Mesodermal cell (in vitro differentiated cells): ENCODE data around the gene TRAK1.

Source experiments
- H3K27ac ChIP-seq: 2 replicates; pipeline ENCODE4 v1.7.0; 2013; ENCODE audit warnings: mild to moderate bottlenecking, low read depth, low read length, moderate library complexity; ENCODE audit not compliant: severe bottlenecking
- H3K36me3 ChIP-seq: 2 replicates; pipeline ENCODE4 v1.7.1; 2013; ENCODE audit warnings: mild to moderate bottlenecking, low read length, moderate library complexity; ENCODE audit not compliant: control insufficient read depth, insufficient read depth
- H3K4me1 ChIP-seq: one replicate; pipeline ENCODE4 v1.7.1; 2013; ENCODE audit warnings: mild to moderate bottlenecking, low read length; ENCODE audit not compliant: insufficient read depth, control insufficient read depth, poor library complexity, severe bottlenecking
- H3K4me3 ChIP-seq: 2 replicates; pipeline ENCODE4 v1.7.0; 2013; ENCODE audit warnings: low read length, control low read depth, mild to moderate bottlenecking; ENCODE audit not compliant: insufficient read depth, poor library complexity, severe bottlenecking; ENCODE audit errors: extremely low read depth
- H3K9me3 ChIP-seq: 2 replicates; pipeline ENCODE4 v1.7.1; 2013; ENCODE audit warnings: mild to moderate bottlenecking, low read length, moderate library complexity; ENCODE audit not compliant: control insufficient read depth
- WGBS, 2 experiments: methylation state at CpG; one replicate each; pipeline ENCODE4 v1.1.5; 2013; ENCODE audit warnings: missing lambda C conversion rate in 2 of 2; ENCODE audit not compliant: insufficient coverage in 2 of 2; 5-methylcytosine and 5-hydroxymethylcytosine counted together

Gene TRAK1

GRCh38 chr3:42128526-42128925, 37.4 kb downstream of the TRAK1 start:
- H3K9me3 ChIP-seq, result no peaks in the 10 kb centered on the region
- H3K36me3 ChIP-seq, result peaks cover 14% of the 10 kb centered on the region
- H3K4me1 ChIP-seq, result peaks cover 7% of the 10 kb centered on the region
- no peak overlapping the region for H3K27ac ChIP-seq
- no peak overlapping the region for H3K4me3 ChIP-seq
- no CpG with 5 or more reads among the region's 1 CpG for WGBS, 2 experiments

- H3K4me1 ChIP-seq, result peaks cover 7% of the 10 kb centered on the region
- WGBS, 2 experiments, result 90 to 92% methylated on average over 15 to 17 of the region's 18 CpGs
- H3K27ac ChIP-seq, result no peak overlapping the region
- no peak overlapping the region for H3K4me3 ChIP-seq
- no peaks in the 10 kb centered on the region for H3K9me3 ChIP-seq
- peaks cover 14% of the 10 kb centered on the region for H3K36me3 ChIP-seq
These were observed 38.1 kb downstream of the TRAK1 start for GRCh38 chr3:42129014-42129953.

- Histone ChIP-seq H3K4me1 (peaks cover 7% of the 10 kb centered on the region), H3K9me3 (no peaks in the 10 kb centered on the region), H3K36me3 (peaks cover 14% of the 10 kb centered on the region), H3K4me3 (no peak overlapping the region), H3K27ac (no peak overlapping the region)
- WGBS, 2 experiments, result 63 to 80% methylated on average over 1 of the region's 1 CpG
These were observed 38.8 kb downstream of the TRAK1 start for GRCh38 chr3:42130007-42130328.

GRCh38 chr3:42130329-42131070, 39.3 kb downstream of the TRAK1 start:
- no peak overlapping the region for H3K4me3 ChIP-seq
- no peaks in the 10 kb centered on the region for H3K9me3 ChIP-seq
- 88 to 90% methylated on average over 4 of the region's 8 CpGs for WGBS, 2 experiments
- no peak overlapping the region for H3K27ac ChIP-seq
- H3K36me3 ChIP-seq, result peaks cover 12% of the 10 kb centered on the region
- H3K4me1 ChIP-seq, result peaks cover 7% of the 10 kb centered on the region

- H3K4me3 ChIP-seq, result no peak overlapping the region
- H3K27ac ChIP-seq, result no peak overlapping the region
- H3K36me3 ChIP-seq, result no peaks in the 10 kb centered on the region
- 20% methylated on average over 1 of the region's 5 CpGs; no CpG with 5 or more reads in 1 of the 2 experiments for WGBS, 2 experiments
- H3K4me1 ChIP-seq, result peaks cover 7% of the 10 kb centered on the region
- no peaks in the 10 kb centered on the region for H3K9me3 ChIP-seq
These were observed 42.5 kb downstream of the TRAK1 start for GRCh38 chr3:42133500-42134298.

GRCh38 chr3:42134867-42135464, 43.8 kb downstream of the TRAK1 start:
- Histone ChIP-seq H3K36me3 (no peaks in the 10 kb centered on the region), H3K9me3 (no peaks in the 10 kb centered on the region), H3K4me3 (no peak overlapping the region), H3K4me1 (no peaks in the 10 kb centered on the region), H3K27ac (no peak overlapping the region)
- 83 to 100% methylated on average over 1 to 2 of the region's 3 CpGs for WGBS, 2 experiments

GRCh38 chr3:42139621-42140453, 48.7 kb downstream of the TRAK1 start:
- H3K4me3 ChIP-seq, result no peak overlapping the region
- no peak overlapping the region for H3K27ac ChIP-seq
- H3K4me1 ChIP-seq, result no peaks in the 10 kb centered on the region
- 92 to 94% methylated on average over 10 to 13 of the region's 16 CpGs for WGBS, 2 experiments
- no peaks in the 10 kb centered on the region for H3K36me3 ChIP-seq
- no peaks in the 10 kb centered on the region for H3K9me3 ChIP-seq

GRCh38 chr3:42140665-42141203, 49.6 kb downstream of the TRAK1 start:
- WGBS, 2 experiments, result 84 to 100% methylated on average over 2 to 3 of the region's 7 CpGs
- H3K36me3 ChIP-seq, result no peaks in the 10 kb centered on the region
- no peaks in the 10 kb centered on the region for H3K9me3 ChIP-seq
- H3K4me1 ChIP-seq, result no peaks in the 10 kb centered on the region
- H3K27ac ChIP-seq, result no peak overlapping the region
- H3K4me3 ChIP-seq, result no peak overlapping the region

GRCh38 chr3:42143440-42143839, 52.3 kb downstream of the TRAK1 start:
- WGBS, 2 experiments, result 80% methylated on average over 4 to 6 of the region's 7 CpGs
- H3K36me3 ChIP-seq, result no peaks in the 10 kb centered on the region
- H3K4me3 ChIP-seq, result no peak overlapping the region
- no peaks in the 10 kb centered on the region for H3K9me3 ChIP-seq
- no peaks in the 10 kb centered on the region for H3K4me1 ChIP-seq
- no peak overlapping the region for H3K27ac ChIP-seq
